Effector memory CD8-positive, alpha-beta T cell (primary cell): Measurements from ENCODE around the gene NRARP.

Source experiments
- ATAC-seq: fragments of 150-1000 bp; cut with Tn5 transposase; replicated peaks from 2 replicates; pipeline ENCODE4 v1.10.0; 2021; ENCODE audit warnings: mild to moderate bottlenecking, moderate library complexity
- DNase-seq, 3 experiments: peaks; one replicate each; pipeline ENCODE4 v3.0.0; 2021
- H3K27ac Mint-ChIP-seq, 2 donors: one replicate each; pipeline ENCODE4 v1.8.0; 2022; ENCODE audit warnings: mild to moderate bottlenecking in 2 of 2, mixed read lengths in 2 of 2, moderate library complexity in 2 of 2
- H3K27me3 Mint-ChIP-seq, 2 donors: one replicate each; pipeline ENCODE4 v1.8.0; 2022; ENCODE audit warnings: mixed read lengths in 2 of 2
- H3K36me3 Mint-ChIP-seq: one replicate; pipeline ENCODE4 v1.8.0; 2022; ENCODE audit warnings: mild to moderate bottlenecking, moderate library complexity, mixed read lengths; ENCODE audit not compliant: insufficient read depth
- H3K4me1 Mint-ChIP-seq, 2 donors: one replicate each; pipeline ENCODE4 v1.8.0; 2022; ENCODE audit warnings: low read depth in 2 of 2, mixed read lengths in 2 of 2
- H3K4me3 Mint-ChIP-seq, 2 donors: one replicate each; pipeline ENCODE4 v1.8.0; 2022; ENCODE audit warnings: mild to moderate bottlenecking in 2 of 2, mixed read lengths in 2 of 2, moderate library complexity in 2 of 2
- H3K9me3 Mint-ChIP-seq, 2 donors: one replicate each; pipeline ENCODE4 v1.8.0; 2022; ENCODE audit warnings: mixed read lengths in 2 of 2

NRARP gene

GRCh38 chr9:137303151-137303892 is 1.3 kb upstream of the NRARP start:
- Mint-ChIP-seq H3K27ac (peak overlapping the region in 1 of 2 donors; percentile 46), H3K9me3 (no peaks in the 10 kb centered on the region), H3K36me3 (peaks cover 5% of the 10 kb centered on the region), H3K4me1 (peaks cover 3 to 8% of the 10 kb centered on the region in 2 donors), H3K4me3 (peak overlapping the region; percentile 31), H3K27me3 (peaks cover 0 to 11% of the 10 kb centered on the region in 2 donors)
- DNase-seq (no peak), ATAC-seq (no peak)

GRCh38 chr9:137302449-137303150 is 529 bp upstream of the NRARP start:
- peaks cover 3 to 8% of the 10 kb centered on the region in 2 donors for H3K4me1 Mint-ChIP-seq
- H3K36me3 Mint-ChIP-seq, result peaks cover 5% of the 10 kb centered on the region
- no peaks in the 10 kb centered on the region for H3K9me3 Mint-ChIP-seq
- DNase-seq (no peak), ATAC-seq (peak; percentile 42)
- H3K4me3 Mint-ChIP-seq, result no peak overlapping the region
- peaks cover 0 to 18% of the 10 kb centered on the region in 2 donors for H3K27me3 Mint-ChIP-seq
- no peak overlapping the region for H3K27ac Mint-ChIP-seq

GRCh38 chr9:137301081-137301947 is 757 bp downstream of the NRARP start:
- Mint-ChIP-seq H3K27me3 (peaks cover 12 to 31% of the 10 kb centered on the region in 2 donors), H3K27ac (no peak overlapping the region), H3K9me3 (no peaks in the 10 kb centered on the region), H3K4me1 (peaks cover 3 to 11% of the 10 kb centered on the region in 2 donors), H3K36me3 (peaks cover 5% of the 10 kb centered on the region), H3K4me3 (peak overlapping the region; percentile 65 to 74)
- peak; percentile 13 for ATAC-seq
- no peak for DNase-seq

- peak overlapping the region; percentile 65 to 74 for H3K4me3 Mint-ChIP-seq
- peaks cover 3 to 12% of the 10 kb centered on the region in 2 donors for H3K4me1 Mint-ChIP-seq
- no peaks in the 10 kb centered on the region for H3K9me3 Mint-ChIP-seq
- peaks cover 5% of the 10 kb centered on the region for H3K36me3 Mint-ChIP-seq
- H3K27ac Mint-ChIP-seq, result no peak overlapping the region
- no peak for DNase-seq
- peaks cover 13 to 34% of the 10 kb centered on the region in 2 donors for H3K27me3 Mint-ChIP-seq
- ATAC-seq, result no peak
These were observed 1.4 kb downstream of the NRARP start for GRCh38 chr9:137300567-137301080.

- peaks cover 3 to 10% of the 10 kb centered on the region in 2 donors for H3K4me1 Mint-ChIP-seq
- DNase-seq (no peak), ATAC-seq (no peak)
- H3K36me3 Mint-ChIP-seq, result peaks cover 5% of the 10 kb centered on the region
- H3K9me3 Mint-ChIP-seq, result no peaks in the 10 kb centered on the region
- peak overlapping the region; percentile 38 to 58 for H3K4me3 Mint-ChIP-seq
- no peak overlapping the region for H3K27ac Mint-ChIP-seq
- peaks cover 13 to 34% of the 10 kb centered on the region in 2 donors for H3K27me3 Mint-ChIP-seq
These were observed 2.1 kb downstream of the NRARP start for GRCh38 chr9:137299938-137300337.

- DNase-seq (no peak), ATAC-seq (no peak)
- peaks cover 3 to 10% of the 10 kb centered on the region in 2 donors for H3K4me1 Mint-ChIP-seq
- H3K27me3 Mint-ChIP-seq, result peaks cover 13 to 42% of the 10 kb centered on the region in 2 donors
- H3K9me3 Mint-ChIP-seq, result no peaks in the 10 kb centered on the region
- no peak overlapping the region for H3K4me3 Mint-ChIP-seq
- H3K27ac Mint-ChIP-seq, result no peak overlapping the region
- peaks cover 5% of the 10 kb centered on the region for H3K36me3 Mint-ChIP-seq
These were observed 2.9 kb downstream of the NRARP start for GRCh38 chr9:137299203-137299565.

- Mint-ChIP-seq H3K27ac (no peak overlapping the region), H3K36me3 (peaks cover 5% of the 10 kb centered on the region), H3K9me3 (no peaks in the 10 kb centered on the region), H3K4me3 (no peak overlapping the region), H3K27me3 (peaks cover 17 to 48% of the 10 kb centered on the region in 2 donors), H3K4me1 (peaks cover 3 to 10% of the 10 kb centered on the region in 2 donors)
- ATAC-seq, result no peak
- no peak for DNase-seq
These were observed 3.5 kb downstream of the NRARP start for GRCh38 chr9:137298401-137299202.

GRCh38 chr9:137297966-137298365 is 4.1 kb downstream of the NRARP start:
- DNase-seq (no peak), ATAC-seq (no peak)
- Mint-ChIP-seq H3K4me3 (no peak overlapping the region), H3K4me1 (peaks cover 3 to 10% of the 10 kb centered on the region in 2 donors), H3K36me3 (no peaks in the 10 kb centered on the region), H3K27ac (no peak overlapping the region), H3K27me3 (peaks cover 23 to 54% of the 10 kb centered on the region in 2 donors), H3K9me3 (no peaks in the 10 kb centered on the region)

GRCh38 chr9:137296670-137297664 is 5.1 kb downstream of the NRARP start:
- peaks cover 24 to 56% of the 10 kb centered on the region in 2 donors for H3K27me3 Mint-ChIP-seq
- H3K4me1 Mint-ChIP-seq, result peaks cover 3 to 10% of the 10 kb centered on the region in 2 donors
- ATAC-seq, result no peak
- H3K36me3 Mint-ChIP-seq, result no peaks in the 10 kb centered on the region
- H3K9me3 Mint-ChIP-seq, result no peaks in the 10 kb centered on the region
- peak overlapping the region; percentile 63 to 73 for H3K4me3 Mint-ChIP-seq
- no peak for DNase-seq
- H3K27ac Mint-ChIP-seq, result no peak overlapping the region

GRCh38 chr9:137295849-137296669 is 6.0 kb downstream of the NRARP start:
- Mint-ChIP-seq H3K4me1 (peaks cover 3 to 10% of the 10 kb centered on the region in 2 donors), H3K36me3 (no peaks in the 10 kb centered on the region), H3K9me3 (no peaks in the 10 kb centered on the region), H3K27ac (no peak overlapping the region), H3K4me3 (peak overlapping the region; percentile 63 to 73), H3K27me3 (peaks cover 24 to 56% of the 10 kb centered on the region in 2 donors)
- peak; percentile 18 for ATAC-seq
- no peak for DNase-seq

GRCh38 chr9:137295238-137295811 is 6.7 kb downstream of the NRARP start:
- Mint-ChIP-seq H3K27me3 (peaks cover 24 to 56% of the 10 kb centered on the region in 2 donors), H3K9me3 (no peaks in the 10 kb centered on the region)
- DNase-seq, result peak; percentile 51 to 58 (median 52)

More at GRCh38 chr9:137295238-137295811, 6.7 kb downstream of the NRARP start:
- peak; percentile 90 for ATAC-seq
- Mint-ChIP-seq H3K4me1 (peaks cover 0 to 8% of the 10 kb centered on the region in 2 donors), H3K36me3 (no peaks in the 10 kb centered on the region), H3K27ac (no peak overlapping the region), H3K4me3 (no peak overlapping the region)
